GM21717 (cell line): ENCODE data around the gene SUSD6.
"Not testable (repeated sequence)": the region's sequence is repeated elsewhere in the genome, so short reads cannot be mapped to it uniquely, and the experiment has no call there.

ENCODE experiments used
- ATAC-seq: cut with Tn5 transposase; IDR thresholded peaks from one replicate; pipeline ENCODE4 v1.9.1; 2021; ENCODE audit warnings: mild to moderate bottlenecking, moderate library complexity; ENCODE audit not compliant: unreplicated experiment

The SUSD6 gene

DNA sequence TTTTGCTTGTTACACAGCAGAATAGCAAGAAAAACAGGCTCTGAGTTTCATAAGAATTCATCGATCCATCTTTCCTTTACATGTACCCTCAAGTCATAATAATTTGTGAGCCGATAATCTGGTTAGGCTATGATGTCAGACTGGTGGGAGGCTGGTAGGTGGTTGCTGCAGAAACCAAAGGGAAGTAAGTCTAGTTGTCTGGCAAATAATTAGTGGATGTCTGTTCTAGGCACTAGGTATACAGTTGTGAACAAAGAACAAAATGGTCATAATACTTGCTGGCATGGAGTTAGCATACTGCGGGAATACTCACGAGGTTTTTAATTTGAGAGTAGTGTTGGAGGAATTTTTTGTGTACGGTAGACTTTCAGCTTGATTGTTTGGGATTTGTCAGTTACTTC is 8.8 kb downstream of the SUSD6 start:
- ATAC-seq: no peak

DNA sequence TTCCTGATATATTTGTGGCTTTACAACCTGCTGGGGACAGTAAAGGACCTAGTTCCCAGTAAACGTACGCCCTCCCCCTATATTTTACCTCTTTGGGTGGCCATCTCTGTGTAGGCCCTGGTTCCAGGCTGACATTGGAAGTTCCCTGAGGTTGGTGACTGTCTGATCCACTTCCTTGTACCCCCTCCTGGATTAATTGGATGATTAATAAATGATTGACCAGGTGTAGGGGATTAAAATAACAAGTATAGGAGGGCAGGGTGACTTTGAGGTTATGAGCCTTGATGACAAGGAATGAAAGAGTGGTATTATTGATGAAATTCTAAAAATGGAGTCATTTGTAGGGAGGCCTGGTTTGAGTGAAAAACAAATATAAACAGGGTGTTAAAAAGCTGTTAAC is 9.6 kb downstream of the SUSD6 start:
- ATAC-seq: no peak

DNA sequence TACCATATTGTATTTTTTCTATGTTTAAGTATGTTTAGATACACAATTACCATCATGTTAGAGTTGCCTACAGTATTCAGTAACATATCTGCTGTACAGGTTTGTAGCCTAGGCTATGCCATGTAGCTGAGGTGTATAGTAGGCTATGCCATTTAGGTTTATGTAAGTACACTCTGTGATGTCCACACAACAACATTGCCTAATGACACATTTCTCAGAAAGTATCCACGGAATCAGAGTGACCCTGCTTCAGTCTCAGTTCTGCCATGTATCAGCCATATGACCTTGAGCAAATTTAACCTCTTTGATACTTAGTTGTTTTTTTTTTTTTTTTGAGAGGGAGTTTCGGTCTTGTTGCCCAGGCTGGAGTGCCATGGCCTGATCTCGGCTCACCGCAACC is 12.7 kb downstream of the SUSD6 start:
- ATAC-seq: no peak

DNA sequence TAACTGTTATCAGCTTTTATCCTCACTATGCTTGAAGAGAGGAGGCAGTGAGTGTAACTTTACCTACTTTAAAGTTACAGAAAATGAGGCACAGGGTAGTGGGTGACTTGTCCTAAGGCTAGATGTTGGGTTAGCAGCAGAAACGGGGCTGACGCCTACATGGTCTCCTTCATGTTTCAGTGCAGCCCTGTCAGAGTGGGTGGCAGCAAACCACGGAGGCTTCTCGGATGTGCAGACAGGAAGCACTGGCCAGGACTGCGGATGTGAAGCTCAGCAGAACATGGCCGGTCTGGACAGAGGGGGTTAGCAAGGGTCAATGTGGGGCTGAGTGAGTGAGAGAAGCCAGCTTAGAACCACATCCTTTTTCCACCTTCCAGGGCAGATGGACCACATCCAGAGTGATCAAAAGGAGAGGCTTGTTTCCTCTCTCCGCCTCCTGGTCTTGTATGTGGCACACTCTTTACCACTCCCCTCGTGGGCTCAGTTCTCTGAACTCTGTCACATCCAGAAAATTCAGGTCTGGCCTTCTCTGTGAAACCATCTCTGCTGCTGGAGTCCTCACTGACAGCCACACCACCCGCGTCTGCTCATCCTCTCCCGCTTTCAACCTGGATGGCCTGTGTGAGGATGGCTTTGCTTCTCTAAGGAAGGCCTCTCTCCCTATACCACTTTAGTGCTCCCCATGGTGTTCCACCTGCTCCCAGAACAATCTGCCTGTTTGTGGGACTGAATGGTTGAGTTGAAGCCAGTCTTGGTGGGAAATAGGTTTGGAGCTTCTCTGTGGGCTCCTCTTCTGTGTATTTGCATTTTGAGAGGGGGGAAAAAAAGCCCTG is 14.1 kb downstream of the SUSD6 start:
- ATAC-seq: peak; percentile 78

DNA sequence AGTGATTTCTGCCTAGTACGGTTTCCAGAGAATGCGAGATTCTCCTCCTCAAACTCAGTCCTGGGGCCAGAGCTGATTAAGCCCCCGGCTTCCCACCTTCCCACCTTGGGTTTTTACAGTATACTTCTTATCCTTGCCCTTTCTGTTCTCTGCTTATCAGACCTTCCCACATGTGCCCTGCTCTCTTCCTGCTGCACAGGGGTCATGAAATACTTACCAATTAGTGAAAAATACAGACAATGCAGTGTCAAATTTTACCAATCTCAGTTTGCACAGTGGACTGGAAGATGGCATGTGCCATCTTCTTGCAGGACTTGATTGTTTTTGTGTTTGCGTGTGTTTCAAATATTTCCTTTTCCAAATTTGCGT is 14.7 kb downstream of the SUSD6 start:
- no peak for ATAC-seq

DNA sequence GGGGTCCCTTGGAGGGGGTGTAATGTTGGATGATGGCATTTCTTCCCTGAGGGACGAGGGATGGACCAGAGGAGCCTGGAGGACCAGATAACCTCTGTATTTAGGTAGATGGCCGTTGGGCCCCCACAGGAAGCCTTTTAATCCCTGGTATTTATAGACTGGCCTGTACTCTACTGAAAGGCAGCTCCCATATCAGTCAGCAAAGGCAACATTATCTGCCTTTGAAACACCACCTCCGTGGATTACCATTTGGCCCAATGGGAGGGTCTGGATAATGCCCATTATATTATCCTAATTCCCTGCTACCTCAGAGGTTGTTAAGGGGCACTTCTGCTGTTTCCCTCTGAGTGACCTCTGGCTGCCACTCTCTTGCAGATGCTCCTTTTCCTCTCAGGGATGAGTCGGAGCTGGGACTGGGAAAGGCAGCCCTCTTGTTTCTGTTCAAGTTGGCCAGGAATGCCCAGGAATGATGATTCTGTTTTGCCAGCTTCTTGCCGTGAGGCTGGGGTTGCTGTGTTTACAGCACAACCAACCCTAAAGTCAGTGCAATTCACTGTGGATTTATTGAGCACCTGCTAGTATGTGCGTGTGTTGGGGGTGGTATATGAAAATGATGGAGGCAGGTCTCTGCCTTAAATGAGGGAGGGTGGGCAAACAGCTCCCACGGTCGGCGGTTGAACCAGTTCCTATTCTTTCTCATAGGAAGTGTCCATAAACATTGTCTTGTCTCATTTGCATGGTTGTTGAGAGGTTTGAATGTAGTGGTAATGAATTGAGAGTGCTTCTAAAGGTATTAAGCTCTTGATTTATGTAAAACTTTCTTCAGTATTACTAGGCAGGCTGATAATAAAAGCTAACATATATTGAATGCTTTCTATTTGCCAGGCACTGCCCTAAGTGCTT is 18.1 kb downstream of the SUSD6 start:
- no peak for ATAC-seq

DNA sequence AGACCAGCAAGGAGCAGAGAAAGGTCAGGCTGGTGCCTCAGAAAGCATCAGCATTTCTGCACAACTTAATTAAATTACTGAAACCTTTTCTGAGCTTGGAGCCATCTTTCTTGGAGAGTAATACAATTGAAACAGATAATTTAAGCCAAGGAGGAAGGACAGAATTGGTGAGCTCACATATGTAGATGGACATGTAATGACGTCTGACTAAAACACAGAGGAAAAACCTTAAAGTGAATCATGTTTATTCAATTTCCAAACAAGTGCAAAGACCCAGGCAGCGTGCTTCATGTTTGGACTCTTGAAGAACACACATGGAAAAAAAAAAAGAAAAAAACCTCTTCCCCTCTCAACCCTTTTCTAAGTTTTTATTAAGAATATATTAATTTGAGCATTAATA is 19.0 kb downstream of the SUSD6 start:
- no peak for ATAC-seq

DNA sequence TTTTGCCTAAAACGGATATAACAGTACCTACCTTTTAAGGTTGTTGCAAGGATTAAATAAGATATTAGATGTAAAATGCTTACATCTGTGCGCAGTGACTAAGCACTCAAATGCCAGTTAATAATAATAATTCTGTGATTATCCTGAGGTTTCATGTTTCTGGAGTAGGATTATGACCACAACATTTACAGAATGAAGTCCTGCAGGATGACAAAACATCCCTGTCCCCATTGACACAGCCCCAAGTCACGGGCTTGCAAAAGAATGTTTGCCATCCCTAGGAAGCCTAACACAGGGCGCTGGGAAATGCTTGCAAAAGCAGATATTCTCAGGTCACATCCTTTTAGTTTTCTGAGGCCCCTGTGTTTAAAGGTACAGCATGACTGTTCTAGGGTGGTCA is 20.1 kb downstream of the SUSD6 start:
- no peak for ATAC-seq

DNA sequence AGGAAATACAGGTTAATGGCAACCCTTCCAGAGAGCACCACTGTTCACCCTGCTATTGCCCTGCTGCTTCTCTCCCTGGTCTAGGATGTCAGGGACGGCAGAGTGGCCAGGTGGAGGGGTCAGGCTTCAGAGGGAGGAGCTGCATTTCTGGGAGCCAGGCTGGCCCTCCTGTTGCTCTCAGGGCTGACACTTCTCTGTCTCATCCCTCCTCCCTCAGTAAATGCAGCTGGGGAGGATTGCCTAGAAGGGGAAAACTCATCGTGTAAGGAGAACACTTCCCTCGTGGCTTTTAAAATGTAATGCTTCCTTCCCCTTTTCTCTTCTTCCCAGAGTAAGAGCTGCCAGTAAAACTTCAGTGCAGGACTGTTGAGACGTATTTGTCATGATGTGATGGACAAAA is 20.8 kb downstream of the SUSD6 start:
- ATAC-seq: no peak

DNA sequence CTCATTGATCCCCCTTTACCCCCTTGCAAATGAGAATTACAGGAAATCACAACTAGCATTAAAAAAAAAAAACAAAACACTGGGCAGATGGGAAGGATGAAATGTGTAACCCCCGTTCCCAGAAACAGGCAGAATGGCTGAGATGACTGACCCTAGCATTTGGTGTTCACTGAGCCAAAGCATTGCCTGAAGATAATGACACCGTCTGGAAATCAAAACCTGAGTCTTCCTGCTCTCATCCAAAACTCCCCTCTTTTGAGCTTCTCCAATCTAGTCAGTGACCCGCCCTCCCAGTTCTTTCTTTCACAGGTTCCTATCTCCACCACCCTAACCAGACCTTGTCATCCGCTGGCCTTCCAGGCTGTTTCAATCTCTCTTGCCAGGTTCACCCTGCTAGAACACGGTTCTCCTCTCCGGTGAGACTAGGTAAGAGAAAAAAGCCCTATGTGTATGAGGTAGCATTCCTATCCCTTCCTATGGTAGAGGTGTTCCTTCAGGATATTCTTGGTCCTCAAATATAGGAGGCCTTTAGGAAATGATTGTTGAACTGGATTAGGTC is 21.3 kb downstream of the SUSD6 start:
- no peak for ATAC-seq

DNA sequence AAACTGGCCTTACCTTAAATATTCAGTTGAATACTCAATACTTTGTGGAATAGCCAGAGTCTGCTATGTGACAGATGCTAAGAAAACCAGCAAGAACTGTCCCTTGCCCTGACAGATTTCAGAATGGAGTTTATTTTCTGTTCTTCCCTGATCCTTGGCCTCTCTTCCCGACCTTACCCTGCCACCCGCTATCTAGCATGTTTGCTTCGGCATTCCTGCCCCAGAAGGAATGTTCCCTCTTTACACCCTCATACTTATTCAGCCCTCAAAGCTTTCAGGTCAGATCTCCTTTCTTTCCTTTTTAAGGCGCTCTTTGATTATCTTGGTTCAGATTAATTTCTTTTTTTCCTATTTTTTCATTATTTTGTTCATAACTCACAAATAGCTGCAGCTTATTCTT is 21.8 kb downstream of the SUSD6 start:
- ATAC-seq: no peak

DNA sequence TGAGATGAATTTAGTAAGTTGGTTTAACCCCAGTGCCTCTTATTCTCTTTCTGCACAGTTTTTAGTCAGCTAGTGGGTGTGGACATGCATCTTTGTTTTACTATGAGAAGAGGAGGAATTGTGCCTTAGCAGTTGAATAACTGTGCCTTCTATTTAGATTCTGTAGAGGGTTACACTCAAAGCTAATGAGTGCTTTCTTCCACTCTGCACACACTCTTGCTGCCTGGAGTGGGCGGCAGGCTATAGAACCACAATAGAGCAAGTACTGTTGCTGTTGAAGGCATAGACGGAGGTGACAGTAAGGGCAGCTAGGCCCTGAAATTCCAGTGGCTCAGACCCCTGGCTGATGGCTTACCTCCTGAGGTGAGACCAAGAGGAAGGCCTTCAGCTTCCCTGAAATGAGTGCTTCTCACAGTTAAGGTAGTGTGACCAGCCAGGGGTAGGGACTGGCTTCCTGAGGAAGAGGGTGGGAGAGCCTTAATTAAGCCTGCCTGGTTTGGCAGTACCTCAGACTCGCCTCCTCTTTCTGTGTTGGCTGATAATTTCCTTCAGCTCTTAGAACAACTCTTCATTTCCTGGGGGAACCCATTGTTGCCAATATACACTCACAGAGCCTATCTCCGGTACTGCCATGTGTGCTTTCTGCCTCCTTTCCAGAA is 24.7 kb downstream of the SUSD6 start:
- ATAC-seq: no peak

DNA sequence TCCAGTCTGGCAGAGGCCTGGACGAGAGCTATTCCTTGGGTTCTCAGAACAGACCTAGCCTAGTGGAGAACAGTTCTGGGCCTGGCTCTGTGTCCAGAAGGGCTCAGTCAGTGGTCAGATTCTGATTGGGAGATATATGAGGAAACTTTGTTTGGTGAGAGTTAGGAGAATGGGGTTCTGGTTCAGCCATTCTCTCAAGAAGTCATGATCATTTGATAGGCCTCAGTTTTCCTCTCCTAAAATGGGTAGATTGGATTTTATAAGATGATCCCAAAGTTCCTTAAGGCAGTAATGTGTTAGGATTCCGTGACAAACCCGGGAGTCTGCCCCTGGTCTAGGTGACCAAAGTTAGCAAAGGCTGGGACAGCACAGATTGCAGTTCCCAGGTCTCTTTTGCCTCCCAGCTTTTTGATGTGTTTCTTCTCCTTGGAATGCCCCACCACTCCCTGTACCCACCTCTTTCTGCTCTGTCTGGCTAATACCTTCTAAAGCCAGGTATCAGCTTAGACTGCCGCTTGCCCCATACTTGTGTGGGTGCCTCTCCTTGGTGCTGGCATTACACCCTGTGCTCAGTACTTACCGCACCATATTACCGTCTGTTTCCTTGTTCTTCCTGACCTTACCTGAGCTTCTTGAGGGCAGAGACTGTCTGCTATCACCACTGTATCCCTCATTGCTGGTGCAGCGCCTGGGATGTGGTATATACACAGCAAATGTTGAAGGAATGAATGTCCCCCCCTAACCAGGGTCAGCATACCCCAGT is 25.5 kb downstream of the SUSD6 start:
- no peak for ATAC-seq

DNA sequence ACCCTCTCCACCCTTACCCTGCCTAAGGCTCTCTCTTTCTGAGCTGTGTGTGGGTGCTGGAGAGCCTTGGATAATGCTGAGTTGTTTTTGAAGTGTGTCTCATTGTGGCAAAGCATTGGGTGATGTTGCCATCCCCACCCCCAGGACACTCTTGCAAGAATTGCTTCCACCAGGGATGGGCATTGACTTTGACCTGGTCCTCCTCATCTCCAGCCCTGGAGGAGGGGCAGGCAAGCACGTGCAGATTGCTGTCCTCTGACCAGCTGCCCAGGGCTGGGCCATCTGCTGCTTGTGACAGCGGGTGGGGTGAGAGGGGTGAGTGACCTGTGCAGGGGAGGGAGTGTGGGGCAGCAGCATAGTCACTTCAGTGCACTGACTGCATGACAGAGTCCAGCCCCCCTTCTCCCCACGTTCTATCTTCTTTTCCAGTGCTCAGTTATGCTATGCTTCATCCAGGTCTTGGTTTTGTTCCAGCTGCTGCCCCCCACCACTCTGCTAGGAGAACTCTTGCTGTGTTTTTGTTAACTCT is 26.2 kb downstream of the SUSD6 start:
- ATAC-seq: no peak

DNA sequence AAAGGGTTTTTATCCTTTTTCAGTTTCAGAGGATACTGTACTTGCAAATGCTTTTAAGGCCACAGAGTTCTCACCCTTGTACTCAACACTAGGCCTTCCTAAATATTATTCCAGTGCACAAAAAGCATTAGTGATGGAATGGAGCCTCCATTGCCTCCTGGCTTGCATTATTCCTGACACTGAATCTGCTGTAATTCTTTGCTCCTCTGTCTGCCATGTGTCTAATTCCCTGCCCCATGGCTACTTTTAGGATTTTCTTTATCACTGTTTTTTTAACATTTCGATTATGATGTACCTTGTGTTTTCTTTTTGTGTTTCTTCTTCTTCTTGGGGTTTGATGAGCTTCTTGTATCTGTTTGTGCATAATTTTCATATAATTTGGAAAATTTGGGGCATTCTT is 29.5 kb downstream of the SUSD6 start:
- ATAC-seq: no peak

DNA sequence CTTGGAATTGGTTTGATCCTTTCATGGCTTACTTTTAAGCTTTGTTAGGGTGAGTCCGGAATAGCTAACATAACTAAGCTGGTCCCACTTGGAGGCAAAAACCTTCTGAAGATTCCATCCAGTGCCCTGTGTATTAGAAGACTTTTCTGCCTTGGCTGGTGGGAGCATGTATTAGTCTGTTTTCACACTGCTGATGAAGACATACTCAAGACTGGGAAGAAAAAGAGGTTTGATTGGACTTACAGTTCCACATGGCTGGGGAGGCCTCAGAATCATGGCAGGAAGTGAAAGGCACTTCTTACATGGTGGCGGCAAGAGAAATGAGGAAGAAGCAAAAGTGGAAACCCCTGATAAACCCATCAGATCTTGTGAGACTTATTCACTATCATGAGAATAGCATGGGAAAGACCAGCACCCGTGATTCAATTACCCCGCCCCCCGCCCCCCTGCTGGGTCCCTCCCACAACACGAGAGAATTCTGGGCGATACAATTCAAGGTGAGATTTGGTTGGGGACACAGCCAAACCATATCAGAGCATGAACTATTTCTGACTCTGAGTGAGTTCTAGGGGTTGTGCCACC is 30.9 kb downstream of the SUSD6 start:
- not testable (repeated sequence) for ATAC-seq

DNA sequence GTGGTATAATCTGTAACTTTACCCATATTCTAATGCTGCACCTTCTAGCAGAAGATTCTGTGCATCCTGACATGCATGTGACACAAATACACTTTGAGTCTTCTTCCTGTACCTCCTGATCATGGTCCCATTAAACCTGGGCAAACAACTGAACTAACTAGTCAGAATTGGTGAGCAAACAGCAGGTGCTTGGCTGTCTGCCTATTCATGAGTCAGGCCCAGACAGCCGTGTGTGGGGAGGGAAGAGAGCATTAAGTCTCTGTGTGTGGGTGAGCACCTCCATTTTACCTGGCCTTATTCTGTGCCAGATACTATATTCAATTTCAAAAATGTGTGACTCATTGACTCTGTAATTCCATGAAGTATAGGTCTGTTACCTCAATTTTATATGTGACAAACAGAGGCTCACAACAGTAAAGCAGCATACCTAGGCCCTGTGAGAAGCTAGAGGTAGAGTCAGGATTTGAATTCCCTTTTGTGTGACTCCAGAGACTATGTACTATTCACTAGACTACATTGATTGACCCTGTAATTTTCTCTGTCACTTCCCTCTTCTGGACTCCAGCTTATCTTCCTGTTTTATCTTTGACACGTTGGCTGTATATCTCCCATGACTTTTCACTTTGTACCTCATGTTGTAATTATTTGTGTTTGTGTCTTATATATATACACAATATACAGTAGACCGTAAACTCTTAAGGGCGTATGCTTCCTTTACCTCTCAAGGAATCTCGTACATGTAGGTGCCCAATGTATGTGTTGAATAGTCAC is 32.2 kb downstream of the SUSD6 start:
- ATAC-seq: no peak

DNA sequence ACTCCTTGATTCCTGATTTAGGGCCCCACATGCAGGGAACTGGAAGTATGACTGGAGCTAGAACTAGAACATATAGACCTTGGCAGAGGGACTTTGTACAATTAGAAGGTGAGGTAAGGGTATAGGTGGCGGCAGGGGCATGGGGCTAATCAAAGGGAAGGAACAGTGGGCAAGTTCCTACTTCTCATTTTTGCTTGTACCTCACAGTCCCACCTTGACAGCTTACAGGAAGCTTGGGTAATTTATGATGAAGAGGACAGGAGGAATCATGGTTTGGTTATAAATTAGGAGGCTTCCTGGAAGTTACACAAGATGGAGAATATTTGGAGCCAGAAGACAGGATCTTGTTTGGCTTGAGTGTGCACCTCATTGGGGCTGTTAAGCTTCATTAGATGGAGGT is 33.4 kb downstream of the SUSD6 start:
- ATAC-seq: no peak

DNA sequence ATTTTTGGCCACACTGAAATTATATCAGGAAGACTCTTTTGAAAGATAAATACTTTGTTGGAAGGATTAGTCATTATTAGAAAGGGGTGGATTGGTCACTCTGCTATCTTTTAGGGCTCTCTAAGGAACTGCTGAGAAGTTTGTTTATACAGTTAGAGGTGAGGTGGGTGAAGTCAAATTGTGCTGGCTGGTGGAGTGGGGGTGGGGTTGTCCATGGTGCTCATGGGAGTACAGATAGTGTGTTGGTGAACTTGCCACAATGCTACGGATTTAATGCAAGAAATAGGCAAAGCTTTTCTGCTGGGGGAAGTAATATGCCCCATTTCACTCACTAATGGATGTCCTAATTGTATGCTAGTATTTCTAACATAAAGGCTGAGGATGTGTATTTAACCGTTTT is 35.8 kb downstream of the SUSD6 start:
- no peak for ATAC-seq
